GM18873 (cell line): ENCODE measurements around the gene PTGER1.
"Not testable (repeated sequence)": the region's sequence is repeated elsewhere in the genome, so short reads cannot be mapped to it uniquely, and the experiment has no call there.

ENCODE experiments used
- ATAC-seq: cut with Tn5 transposase; IDR thresholded peaks from one replicate; pipeline ENCODE4 v1.9.1; 2021; ENCODE audit warnings: mild to moderate bottlenecking, moderate library complexity, moderate number of reproducible peaks; ENCODE audit not compliant: unreplicated experiment, low FRiP score

PTGER1 gene

DNA sequence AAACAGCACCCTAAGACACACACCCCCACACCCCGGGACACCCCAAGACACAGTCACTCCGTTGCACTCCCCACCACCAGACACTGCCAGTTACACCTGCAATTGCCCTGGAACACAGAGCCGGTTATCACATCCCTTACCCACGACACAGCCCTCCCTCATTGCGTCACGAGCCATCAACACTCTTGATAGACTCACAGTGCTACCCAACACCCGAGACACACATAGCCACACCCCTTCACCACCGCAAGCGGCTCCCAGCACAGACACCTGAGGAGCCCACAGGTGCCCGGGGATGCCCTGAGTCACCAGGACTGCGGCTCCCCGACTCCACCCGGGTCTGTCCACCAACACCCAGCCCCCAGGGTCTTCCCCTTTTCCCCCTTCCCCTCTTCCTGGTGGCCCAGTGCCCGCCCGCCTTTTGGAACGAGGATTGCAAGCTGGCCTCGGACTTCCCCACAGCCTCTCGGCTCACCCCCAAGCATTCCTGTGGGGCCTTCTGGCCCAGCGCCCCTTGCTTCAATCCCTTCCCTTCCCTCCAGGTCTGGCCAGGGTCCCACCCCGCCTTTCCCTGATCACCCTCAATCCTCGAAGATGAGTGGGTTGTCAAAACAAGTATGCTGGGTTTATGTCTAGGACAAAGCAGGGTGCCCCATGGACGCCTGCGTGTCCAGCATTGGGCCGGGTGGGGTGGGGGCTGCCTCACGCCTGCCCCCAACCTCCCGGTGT, 1.7 kb upstream of the PTGER1 start:
- ATAC-seq: no peak

DNA sequence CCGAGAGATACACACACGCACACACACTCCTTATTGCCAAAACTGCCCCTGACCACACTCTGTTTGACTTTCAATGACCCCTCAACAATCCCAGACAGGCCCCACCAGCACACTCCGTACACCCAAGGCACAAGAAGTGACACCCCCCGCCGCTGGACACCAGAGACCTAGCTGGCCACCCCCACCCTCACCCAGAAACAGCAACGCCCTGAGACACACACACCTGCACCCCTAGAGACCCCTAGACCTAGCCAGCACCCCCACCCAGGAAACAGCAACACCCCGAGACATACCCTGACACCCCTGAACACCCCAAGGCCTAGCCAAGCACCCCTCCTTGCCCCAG, 1.1 kb upstream of the PTGER1 start:
- ATAC-seq: no peak

DNA sequence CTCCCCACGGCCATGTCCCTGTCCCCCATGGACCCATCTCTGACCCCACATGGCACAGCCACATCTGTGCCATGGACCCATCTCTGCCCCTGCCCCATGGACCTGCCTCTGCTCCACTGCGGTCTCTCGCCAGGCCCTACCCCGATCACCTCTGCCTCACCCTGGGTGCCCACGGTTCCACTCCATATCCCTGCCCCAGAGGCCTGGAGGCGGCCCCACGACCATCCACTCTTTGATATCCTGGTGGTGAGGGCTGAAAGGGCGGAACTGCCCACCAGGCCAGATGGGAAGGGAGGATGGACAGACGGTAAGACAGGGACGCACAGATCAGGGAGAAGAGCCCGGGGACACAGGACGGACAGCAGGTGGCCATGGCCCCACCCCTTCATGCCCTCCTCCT, 327 bp downstream of the PTGER1 start:
- no peak for ATAC-seq

DNA sequence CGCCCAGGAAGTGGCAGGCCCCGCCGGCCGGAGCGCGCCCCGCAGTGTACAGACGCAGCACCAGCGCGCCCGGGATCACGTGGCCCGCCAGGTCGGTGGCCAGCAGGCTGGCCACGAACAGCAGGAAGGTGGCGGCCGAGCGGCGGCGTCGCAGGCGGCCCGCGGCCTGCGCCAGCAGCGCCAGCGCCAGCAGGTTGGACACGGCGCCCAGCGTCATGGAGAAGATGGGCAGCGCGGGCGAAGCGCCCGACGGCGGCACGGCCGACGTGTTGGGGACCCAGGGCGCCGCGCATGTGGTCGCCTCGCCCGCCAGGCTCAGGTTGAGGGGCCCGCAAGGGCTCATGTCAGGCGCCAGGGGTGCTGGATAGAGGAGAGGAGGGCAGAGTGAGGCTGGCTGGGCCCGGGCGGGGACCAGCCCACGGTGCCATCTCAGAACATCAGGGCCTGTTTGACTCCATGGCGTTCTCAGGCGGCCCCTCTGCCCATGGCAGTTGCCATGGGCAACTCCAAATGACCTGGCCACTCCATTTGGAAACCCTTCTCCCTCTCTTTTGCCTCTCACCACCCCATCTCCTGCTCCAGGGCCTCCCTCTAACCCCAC, 1.1 kb downstream of the PTGER1 start:
- no peak for ATAC-seq

DNA sequence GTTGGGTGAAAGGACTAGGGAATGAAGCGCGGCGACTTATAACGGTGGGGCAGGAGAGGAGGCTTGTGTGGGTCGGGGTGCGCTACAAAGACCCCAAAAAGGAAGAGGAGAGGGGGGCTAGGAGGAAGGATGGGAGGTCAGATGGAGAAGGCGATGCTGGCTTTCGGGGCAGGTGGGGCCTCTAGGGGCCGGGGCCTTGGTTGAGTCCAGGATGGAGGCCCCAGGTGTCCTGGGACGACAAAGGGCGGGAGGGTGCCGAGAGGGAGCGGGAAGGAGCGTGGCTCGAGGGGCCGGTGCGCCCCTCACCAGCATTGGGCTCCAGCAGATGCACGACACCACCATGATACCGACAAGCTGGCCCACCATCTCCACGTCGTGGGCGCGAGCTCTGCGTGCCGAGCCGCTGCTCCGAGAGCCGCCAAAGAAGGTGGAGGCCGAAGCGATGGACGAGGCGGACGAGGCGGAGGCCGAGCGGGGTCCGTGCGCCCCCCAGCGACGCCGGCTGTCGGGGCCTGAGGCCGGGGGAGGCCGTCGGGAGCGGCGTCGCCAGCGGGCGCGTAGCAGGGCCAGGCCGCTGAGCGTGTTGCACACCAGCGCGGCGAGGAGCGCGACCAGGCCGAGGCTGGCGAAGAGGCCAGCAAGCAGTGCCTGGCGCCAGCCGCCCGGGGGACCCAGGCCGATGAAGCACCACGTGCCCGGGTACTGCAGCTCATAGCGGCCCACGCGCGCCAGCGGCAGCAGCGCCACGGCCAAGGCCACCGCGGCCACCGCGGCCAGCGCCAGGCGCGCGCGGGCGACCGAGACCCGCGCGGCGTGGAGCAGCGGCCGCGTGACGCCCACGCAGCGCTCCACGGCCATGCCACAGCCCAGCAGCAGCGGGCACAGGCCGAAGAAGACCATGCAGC, 1.8 kb downstream of the PTGER1 start:
- no peak for ATAC-seq

DNA sequence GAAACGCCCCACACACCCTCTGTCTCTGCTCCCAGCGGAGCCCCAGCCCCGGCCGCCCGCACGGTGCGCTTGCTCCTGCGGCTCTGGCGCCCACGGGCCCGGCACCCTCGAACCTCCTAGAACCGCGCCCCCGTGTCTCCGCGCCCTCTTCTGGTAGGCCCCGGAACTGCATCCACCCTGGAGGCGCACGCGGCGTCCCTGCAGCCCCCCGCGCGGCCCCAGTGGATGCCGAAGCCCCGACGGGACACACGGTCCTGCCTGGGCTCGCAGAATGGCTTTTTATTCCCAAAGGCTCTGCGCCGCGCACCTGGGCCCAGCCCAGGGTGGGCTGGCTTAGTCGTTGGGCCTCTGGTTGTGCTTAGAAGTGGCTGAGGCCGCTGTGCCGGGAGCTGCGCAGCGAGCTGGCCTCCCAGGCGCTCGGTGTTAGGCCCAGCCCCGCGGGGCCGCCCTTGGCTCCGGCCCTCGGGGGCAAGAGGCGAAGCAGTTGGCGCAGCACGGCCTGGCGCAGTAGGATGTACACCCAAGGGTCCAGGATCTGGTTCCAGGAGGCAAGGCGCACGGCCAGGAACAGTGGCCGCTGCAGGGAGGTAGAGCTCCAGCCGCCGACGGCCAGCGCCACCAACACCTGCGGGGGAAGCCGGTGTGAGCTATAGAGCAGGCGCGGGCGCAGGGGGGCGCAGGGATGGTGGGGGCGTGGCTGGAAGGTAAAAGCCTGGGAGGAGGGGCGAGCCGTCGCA, 2.8 kb downstream of the PTGER1 start:
- ATAC-seq: no peak

DNA sequence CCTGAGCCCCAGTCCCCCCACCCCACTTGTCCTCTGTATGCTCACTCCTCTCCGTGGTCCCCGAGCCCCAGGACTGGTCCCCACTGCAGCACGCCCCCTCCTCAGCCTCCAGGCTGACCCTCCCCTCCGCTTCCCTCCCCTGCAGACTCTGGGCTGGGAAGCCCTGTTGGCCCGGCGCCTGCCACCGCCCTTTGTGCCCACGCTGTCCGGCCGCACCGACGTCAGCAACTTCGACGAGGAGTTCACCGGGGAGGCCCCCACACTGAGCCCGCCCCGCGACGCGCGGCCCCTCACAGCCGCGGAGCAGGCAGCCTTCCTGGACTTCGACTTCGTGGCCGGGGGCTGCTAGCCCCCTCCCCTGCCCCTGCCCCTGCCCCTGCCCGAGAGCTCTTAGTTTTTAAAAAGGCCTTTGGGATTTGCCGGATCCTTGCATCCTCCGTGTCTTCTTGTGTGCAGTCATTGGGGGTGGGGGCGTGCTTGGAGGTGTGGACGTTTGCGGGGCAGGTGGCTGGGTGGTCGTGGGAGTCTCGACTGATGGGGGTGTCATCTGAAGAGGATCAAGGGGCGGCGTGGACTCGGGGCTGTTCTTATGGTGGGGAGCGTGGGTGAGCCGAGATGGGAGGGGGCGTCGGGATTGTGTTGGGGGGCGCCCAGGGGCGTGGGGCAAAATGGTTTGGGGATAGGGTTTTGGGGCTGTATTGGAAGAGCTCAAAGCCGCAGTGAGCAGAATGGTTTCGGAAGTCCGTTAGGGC, 3.5 kb downstream of the PTGER1 start:
- no peak for ATAC-seq

DNA sequence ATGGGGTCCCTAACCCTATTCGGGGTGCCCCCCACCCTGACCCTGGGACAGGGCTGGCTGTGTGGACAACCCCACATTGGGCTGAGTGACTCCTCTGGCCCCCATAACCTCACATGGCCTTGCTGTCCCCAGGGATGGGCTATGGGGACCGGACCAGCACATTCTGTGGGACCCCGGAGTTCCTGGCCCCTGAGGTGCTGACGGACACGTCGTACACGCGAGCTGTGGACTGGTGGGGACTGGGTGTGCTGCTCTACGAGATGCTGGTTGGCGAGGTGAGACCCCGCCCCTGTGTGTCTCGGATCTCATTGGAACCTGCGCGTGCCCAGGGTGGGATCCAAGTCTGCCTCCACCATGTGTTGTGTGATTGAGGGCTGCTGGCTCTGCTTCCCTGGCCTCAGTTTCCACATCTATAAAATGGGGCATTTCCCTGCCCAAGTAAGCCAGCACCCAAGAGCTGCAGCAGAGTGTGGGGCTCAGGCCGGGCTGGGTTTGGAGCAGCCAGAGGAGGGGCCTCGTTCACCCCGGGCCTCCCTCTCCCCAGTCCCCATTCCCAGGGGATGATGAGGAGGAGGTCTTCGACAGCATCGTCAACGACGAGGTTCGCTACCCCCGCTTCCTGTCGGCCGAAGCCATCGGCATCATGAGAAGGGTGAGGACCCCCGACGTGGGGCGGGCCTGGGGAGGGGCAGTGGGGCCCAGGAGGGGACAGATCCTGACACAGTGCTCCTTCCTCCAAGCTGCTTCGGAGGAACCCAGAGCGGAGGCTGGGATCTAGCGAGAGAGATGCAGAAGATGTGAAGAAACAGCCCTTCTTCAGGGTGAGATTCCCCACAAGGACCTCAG, 4.9 kb downstream of the PTGER1 start:
- no peak for ATAC-seq

DNA sequence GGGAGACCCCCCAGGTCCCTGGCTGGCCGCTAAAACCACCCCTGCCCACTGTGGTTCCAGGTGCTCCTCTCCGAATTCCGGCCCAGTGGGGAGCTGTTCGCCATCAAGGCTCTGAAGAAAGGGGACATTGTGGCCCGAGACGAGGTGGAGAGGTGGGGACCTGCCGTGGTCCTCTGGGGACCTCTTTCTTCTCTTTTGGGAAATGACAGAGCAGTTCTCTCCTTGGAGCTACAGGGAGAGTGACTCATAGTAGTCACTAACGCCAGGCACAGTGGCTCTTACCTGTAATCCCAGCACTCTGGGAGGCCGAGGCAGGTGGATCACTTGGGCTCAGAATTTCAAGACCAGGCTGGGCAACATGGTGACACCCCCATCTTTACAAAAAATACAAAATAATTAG, 7.3 kb downstream of the PTGER1 start:
- ATAC-seq: no peak

DNA sequence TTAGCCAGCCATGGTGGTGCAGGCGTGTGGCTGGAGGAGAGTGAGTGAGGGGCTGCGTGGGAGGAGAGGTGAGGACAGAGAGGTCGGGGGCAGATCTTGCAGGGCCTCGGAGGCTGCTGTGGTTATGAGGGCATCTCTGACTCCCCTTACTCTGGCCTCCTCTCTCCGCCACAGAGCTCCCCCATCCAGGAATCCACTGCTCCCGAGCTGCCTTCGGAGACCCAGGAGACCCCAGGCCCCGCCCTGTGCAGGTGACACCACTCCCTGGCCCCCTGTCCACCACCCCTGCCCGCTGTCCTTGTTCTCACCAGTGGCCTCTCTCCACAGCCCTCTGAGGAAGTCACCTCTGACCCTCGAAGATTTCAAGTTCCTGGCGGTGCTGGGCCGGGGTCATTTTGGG, 7.8 kb downstream of the PTGER1 start:
- ATAC-seq: no peak

DNA sequence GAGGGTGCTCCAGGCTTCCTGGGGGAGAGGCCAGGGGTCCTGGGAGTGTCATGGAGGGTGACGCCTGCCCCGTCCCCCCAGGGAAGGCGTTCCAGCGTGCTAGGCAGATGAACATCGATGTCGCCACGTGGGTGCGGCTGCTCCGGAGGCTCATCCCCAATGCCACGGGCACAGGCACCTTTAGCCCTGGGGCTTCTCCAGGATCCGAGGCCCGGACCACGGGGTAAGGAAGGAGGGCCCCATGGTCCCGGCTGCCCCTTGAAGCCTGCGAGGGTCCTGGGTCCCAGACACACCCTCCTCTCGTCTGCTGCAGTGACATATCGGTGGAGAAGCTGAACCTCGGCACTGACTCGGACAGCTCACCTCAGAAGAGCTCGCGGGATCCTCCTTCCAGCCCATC, 11.4 kb downstream of the PTGER1 start:
- no peak for ATAC-seq

DNA sequence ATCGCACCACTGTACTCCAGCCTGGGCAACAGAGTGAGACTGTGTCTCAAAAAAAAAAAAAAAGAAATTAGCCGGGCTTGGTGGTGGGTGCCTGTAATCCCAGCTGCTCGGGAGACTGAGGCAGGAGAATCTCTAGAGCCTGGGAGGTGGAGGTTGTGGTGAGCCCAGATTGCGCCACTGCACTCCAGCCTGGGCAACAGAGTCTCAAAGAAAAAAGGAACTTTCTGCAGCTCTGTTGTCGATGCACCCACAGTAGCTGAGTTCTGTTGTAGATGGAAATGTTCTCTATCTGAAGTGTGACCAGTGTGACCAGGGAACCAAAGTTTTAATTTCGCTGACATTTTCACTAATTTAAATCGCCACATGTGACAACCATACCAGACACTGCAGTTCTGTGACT, 12.8 kb downstream of the PTGER1 start:
- ATAC-seq: not testable (repeated sequence)

DNA sequence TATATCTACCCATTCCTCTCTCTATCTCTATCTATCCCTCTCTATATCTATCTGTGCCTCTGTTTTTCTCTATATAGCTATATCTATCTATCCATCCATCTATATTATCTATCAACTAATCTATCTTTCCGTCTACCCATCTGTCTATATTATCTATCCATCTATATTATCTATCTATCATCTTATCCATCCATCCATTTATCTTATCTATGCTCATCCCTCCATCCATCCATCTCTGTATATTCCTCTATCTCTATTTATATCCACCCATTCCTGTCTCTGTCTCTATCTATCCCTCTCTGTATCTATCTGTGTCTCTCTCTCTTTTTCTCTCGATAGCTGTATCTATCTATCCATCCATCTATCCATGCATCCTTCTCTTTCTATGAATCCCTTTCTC, 14.2 kb downstream of the PTGER1 start:
- no peak for ATAC-seq

DNA sequence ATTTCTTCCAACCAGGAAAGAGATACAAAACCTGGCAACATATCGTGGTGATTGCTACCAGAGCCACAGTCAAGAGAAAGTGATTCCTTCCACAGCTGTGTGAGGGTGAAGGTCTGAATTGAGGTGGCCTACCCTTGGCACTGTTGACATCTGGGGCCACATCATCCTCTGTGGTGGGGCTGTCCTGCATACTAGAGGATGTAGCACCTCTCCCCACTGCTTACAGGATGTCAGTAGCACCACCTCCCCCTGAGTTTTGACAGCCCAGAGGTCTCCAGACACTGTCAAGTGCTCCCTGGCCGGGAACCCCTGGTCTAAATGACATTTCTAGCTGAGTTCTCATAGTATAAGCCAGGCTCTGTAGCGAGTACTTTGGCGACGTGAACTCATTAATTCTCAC, 15.5 kb downstream of the PTGER1 start:
- no peak for ATAC-seq

DNA sequence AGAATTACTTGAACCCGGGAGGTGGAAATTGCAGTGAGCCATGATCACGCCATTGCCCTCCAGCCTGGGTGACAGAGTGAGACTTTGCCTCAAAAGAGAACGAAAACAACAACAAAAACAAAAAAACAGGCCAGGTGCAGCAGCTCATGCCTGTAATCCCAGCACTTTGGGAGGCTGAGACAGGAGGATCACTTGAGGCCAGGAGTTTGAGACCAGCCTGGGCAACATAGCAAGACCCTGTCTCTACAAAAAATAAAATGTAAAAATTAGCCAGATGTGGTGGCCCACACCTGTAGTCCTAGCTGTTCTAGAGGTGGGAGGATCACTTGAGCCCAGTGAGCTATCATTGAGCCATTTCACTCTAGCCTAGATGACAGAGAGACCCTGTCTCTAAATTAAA, 22.9 kb downstream of the PTGER1 start:
- ATAC-seq: not testable (repeated sequence)

DNA sequence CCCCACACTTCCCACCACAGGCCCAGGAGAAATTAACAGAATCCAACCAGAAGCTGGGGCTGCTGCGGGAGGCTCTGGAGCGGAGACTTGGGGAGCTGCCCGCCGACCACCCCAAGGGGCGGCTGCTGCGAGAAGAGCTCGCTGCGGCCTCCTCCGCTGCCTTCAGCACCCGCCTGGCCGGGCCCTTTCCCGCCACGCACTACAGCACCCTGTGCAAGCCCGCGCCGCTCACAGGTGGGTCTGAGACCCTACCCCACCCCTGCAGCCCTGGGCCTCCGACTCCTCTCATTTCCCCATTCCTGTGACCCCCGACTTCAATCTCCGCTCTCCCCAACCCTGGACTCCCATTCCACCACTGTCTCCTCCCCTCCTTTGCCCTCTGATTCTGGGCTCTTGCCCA, 24.3 kb downstream of the PTGER1 start:
- ATAC-seq: no peak

DNA sequence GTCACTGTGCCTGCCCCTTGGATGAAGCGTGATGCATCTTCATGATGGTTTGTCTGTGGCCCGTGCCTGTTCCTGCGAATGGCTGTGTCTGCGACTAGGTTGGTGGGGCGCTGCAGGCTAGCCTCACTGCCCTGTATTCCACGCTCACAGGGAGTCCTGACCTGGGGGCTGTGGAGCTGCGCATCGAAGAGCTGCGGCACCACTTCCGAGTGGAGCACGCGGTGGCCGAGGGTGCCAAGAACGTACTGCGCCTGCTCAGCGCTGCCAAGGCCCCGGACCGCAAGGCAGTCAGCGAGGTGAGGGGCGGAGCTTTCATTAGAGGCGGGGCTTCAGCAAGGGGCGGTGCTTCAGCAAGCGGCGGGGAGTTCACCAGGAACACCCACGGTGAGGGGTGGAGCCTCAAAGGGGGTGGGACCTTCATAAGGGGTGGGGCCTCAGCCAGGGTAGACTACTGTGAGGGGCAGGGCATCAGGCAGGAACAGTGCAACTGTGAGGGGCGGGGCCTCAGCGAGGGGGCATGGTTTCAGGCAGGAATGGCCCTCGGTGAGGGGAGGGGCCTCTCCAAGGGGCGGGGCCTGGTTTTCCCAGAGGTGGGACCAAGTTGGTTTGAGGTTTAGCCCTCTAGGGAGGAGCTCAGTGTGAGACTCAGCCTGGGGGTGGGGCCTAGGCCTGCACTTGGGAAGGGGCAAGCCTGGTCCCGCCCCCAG, 24.8 kb downstream of the PTGER1 start:
- ATAC-seq: no peak

DNA sequence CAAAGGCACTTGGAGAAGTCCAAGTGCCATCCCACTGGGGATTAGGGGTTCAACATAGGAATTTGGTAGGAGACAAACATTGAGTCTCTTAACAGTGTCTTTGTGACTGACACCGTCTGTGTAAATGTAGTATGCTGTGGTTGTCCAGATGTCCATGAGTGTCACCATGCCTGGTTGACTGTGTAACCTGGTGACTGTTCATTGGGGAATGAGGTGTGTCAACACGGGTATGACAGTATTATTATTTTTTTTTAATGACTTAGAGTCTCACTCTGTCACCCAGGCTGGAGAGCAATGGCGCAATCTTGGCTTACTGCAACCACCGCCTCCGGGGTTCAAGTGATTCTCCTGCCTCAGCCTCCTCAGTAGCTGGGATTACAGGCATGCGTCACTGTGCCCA, 25.8 kb downstream of the PTGER1 start:
- ATAC-seq: no peak
